Sigmoid colon (tissue), 7 donors: ENCODE measurements around the gene SULF2. TPM values are rescaled to one million over a fixed set of nuclear protein-coding genes. Genes with fewer than 3 reads are reported as not detected.

Source experiments
- DNase-seq: peaks from one replicate; pipeline ENCODE4 v3.0.0-alpha.2; 2019
- H3K27ac ChIP-seq, 4 donors: fragments of 200-600 bp; sonication (generic); one replicate each; pipeline ENCODE4 v1.5.1; 2016 to 2019; ENCODE audit warnings: mild to moderate bottlenecking in 1 of 4
- H3K27me3 ChIP-seq, 3 donors: fragments of 200-600 bp; sonication (generic); one replicate each; pipeline ENCODE4 v1.5.1; 2019; ENCODE audit warnings: mild to moderate bottlenecking in 1 of 3
- H3K36me3 ChIP-seq, 4 donors: fragments of 200-600 bp; sonication (generic); one replicate each; pipeline ENCODE4 v1.5.1; 2016 to 2019
- H3K4me1 ChIP-seq, 4 donors: fragments of 200-600 bp; sonication (generic); one replicate each; pipeline ENCODE4 v1.5.1; 2017 to 2019
- H3K4me3 ChIP-seq, 4 donors: fragments of 200-600 bp; sonication (generic); one replicate each; pipeline ENCODE4 v1.5.1; 2017 to 2019; ENCODE audit warnings: mild to moderate bottlenecking in 2 of 4, moderate library complexity in 1 of 4
- H3K9me3 ChIP-seq, 4 donors: fragments of 200-600 bp in 3 of 4; sonication (generic) in 3 of 4; one replicate each; pipeline versions ENCODE4 v1.5.1 to v1.6.1; 2013 to 2019
- EP300 ChIP-seq, 4 donors: sonication (generic); formaldehyde crosslinking; IDR thresholded peaks; one replicate each; pipeline ENCODE4 v1.6.1; 2017; ENCODE audit warnings: antibody characterized with exemption in 4 of 4
- POLR2A ChIP-seq, 2 donors: fragments of 450-650 bp; IDR thresholded peaks; one replicate each; pipeline ENCODE4 v1.6.1; 2016; ENCODE audit warnings: antibody characterized with exemption in 2 of 2, mild to moderate bottlenecking in 2 of 2, moderate library complexity in 2 of 2
- POLR2AphosphoS5 ChIP-seq, 4 donors: sonication (generic); formaldehyde crosslinking; IDR thresholded peaks; one replicate each; pipeline ENCODE4 v1.6.1; 2017; ENCODE audit warnings: antibody characterized with exemption in 4 of 4
- WGBS, 2 donors: extraction: QIAGEN DNeasy Blood & Tissue Kit; methylation state at CpG; one replicate each; pipeline ENCODE4 v1.1.7; 2013; 5-methylcytosine and 5-hydroxymethylcytosine counted together
- intact Hi-C: fragments of 100-400 bp; cut with DNase I; formaldehyde crosslinking; loops from one replicate; pipeline ENCODE4 v1.15.1; 2023
- polyA plus RNA-seq, 3 donors: library from polyadenylated mRNA; stranded (reverse); fragments of 200-250 nt; gene quantifications; one replicate each; pipeline ENCODE4 v1.2.3, GENCODE V29; 2013
- total RNA-seq, 4 donors: library from RNA; depleted of rRNA; stranded (reverse); fragments of >200 nt; gene quantifications; one replicate each; pipeline ENCODE4 v1.1.0, GENCODE V29; 2016
- TF ChIP-seq, protein P1 (sequence below), 4 experiments: fragments of 450-650 bp in 3 of 4; fragments of 200-600 bp in 1 of 4; IDR thresholded peaks; one replicate each; pipeline ENCODE4 v1.5.1; 2016 to 2019; ENCODE audit warnings: antibody characterized with exemption in 4 of 4, mild to moderate bottlenecking in 3 of 4, moderate library complexity in 2 of 4
- donor health status: healthy with polysubstance abuse.
- donor health status: Bipolar disorder and iron deficiency.
- donor health status: healthy.

SULF2 gene
- total and polyA plus RNA-seq, 7 donors: 14.6 to 70.1 (median 28.2) TPM

DNA sequence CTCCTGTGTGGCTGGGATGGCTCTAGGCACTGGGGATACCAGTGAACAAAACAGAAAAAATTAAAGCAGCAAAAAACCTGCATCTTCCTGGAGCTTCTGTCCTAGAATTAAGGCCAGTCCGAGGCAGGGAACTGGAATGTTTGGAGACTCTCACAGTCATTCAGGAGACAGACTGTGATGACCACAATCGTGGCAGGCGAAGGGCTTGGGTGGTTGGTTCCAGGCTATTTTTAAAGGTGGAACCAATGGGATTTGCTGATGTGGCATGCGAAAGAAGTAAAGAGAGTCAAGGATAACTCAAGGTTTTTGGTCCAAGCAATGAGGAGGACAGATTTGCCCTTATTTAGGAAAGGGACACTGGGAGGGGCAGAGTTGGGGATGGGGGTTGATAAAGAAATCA, 66.9 kb downstream of the SULF2 start:
- H3K36me3 ChIP-seq: no peaks in the 10 kb centered on the region
- no peaks in the 10 kb centered on the region for H3K9me3 ChIP-seq
- H3K4me3 ChIP-seq: no peak overlapping the region
- no peak for DNase-seq
- H3K27me3 ChIP-seq: no peaks in the 10 kb centered on the region
- peaks cover 0 to 38% (median 29%) of the 10 kb centered on the region in 4 donors for H3K4me1 ChIP-seq
- H3K27ac ChIP-seq: no peak overlapping the region
- 90 to 93% methylated on average over 4 of the region's 4 CpGs for WGBS, 2 donors
- intact Hi-C loops: no loop called here
- TF ChIP-seq POLR2A (IDR thresholded peaks at IDR 0.05) (no peak), POLR2AphosphoS5 (IDR thresholded peaks at IDR 0.05) (no peak), EP300 (IDR thresholded peaks at IDR 0.05) (no peak)
- TF ChIP-seq, protein P1, sequence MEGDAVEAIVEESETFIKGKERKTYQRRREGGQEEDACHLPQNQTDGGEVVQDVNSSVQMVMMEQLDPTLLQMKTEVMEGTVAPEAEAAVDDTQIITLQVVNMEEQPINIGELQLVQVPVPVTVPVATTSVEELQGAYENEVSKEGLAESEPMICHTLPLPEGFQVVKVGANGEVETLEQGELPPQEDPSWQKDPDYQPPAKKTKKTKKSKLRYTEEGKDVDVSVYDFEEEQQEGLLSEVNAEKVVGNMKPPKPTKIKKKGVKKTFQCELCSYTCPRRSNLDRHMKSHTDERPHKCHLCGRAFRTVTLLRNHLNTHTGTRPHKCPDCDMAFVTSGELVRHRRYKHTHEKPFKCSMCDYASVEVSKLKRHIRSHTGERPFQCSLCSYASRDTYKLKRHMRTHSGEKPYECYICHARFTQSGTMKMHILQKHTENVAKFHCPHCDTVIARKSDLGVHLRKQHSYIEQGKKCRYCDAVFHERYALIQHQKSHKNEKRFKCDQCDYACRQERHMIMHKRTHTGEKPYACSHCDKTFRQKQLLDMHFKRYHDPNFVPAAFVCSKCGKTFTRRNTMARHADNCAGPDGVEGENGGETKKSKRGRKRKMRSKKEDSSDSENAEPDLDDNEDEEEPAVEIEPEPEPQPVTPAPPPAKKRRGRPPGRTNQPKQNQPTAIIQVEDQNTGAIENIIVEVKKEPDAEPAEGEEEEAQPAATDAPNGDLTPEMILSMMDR (IDR thresholded peaks at IDR 0.05): no peak

DNA sequence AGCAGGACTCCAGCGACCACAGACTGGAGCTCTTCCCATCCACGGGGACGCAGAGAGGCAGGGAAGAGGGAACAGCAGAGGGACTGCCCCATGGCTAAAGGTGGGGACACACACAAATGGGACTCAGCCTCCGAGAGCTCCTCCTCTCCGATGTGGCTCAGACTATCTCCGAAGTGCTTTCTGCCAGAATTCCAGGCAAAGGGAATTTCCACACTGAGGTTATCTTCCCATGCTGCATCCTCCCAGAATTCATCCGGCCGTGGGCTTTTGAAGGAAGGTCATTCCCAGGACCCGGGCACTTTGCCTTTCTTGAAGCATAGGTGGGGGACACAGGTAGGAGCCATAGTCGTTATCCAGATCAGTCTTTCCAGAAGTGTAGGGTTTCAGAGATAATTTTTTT, 67.9 kb downstream of the SULF2 start:
- 85 to 90% methylated on average over 10 of the region's 10 CpGs for WGBS, 2 donors
- Histone ChIP-seq H3K27me3 (no peaks in the 10 kb centered on the region), H3K36me3 (no peaks in the 10 kb centered on the region), H3K27ac (no peak overlapping the region), H3K4me3 (no peak overlapping the region), H3K9me3 (no peaks in the 10 kb centered on the region), H3K4me1 (peaks cover 0 to 46% (median 30%) of the 10 kb centered on the region in 4 donors)
- TF ChIP-seq POLR2AphosphoS5 (IDR thresholded peaks at IDR 0.05): no peak
- intact Hi-C loops: no loop called here
- DNase-seq: no peak

DNA sequence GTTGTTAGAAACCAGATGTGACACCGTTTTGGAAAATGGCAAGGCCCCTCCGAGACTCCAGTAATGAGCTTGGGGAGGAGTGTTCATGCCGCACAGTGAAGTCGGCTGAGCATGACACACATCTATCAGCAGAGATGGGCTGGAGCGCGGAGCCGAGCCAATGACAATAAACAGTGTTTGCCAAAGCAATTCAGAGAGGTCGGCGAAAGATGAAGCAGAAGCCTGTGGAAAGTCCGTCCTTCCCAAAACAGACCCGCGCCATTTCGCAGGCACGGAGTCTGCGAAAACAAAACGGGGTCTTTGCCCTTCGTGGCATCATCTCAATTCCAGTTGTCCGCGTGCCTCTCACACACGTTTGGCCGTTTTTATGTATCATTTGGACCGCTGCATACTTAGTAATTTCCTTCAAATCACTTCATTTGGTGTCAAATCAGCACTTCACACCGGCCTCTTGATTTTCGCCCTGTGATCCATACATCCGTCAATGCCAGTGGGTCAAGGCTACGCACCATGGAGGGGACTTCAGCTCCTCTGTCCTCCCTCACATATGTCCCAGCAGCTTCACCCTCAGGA, 71.3 kb downstream of the SULF2 start:
- Histone ChIP-seq H3K9me3 (no peaks in the 10 kb centered on the region), H3K36me3 (no peaks in the 10 kb centered on the region), H3K4me1 (peaks cover 0 to 17% (median 3%) of the 10 kb centered on the region in 4 donors), H3K27me3 (no peaks in the 10 kb centered on the region), H3K4me3 (no peak overlapping the region), H3K27ac (peak overlapping the region in 1 of 4 donors; percentile 7)
- 87 to 90% methylated on average over 26 of the region's 26 CpGs for WGBS, 2 donors
- TF ChIP-seq, protein P1 (IDR thresholded peaks at IDR 0.05): no peak
- TF ChIP-seq POLR2A (IDR thresholded peaks at IDR 0.05) (no peak), POLR2AphosphoS5 (IDR thresholded peaks at IDR 0.05) (no peak), EP300 (IDR thresholded peaks at IDR 0.05) (no peak)
- no peak for DNase-seq
- intact Hi-C loops: no loop called here

DNA sequence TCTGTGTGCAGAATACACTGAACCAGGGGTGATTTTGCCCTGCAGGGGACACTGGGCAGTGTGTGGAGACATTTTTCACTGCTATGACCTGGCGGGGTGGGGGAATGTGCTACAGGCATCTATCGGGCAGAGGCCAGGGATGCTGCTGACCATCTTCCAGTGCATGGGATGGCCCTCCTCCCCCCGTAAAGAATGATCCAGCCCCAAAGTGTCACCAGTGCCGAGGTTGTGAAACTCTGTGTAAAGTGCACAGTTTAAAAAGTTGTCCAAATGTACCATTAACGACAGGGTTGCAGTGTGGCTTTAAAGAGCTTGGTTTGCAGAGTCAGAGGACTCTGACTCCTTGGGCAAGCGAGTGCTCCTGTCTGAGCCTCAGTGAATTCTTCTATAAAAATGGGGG, 72.1 kb downstream of the SULF2 start:
- H3K27me3 ChIP-seq: no peaks in the 10 kb centered on the region
- peaks cover 0 to 14% (median 2%) of the 10 kb centered on the region in 4 donors for H3K4me1 ChIP-seq
- no peaks in the 10 kb centered on the region for H3K9me3 ChIP-seq
- no peak overlapping the region for H3K4me3 ChIP-seq
- DNase-seq: no peak
- H3K27ac ChIP-seq: no peak overlapping the region
- TF ChIP-seq POLR2AphosphoS5 (IDR thresholded peaks at IDR 0.05) (no peak), EP300 (IDR thresholded peaks at IDR 0.05) (no peak), POLR2A (IDR thresholded peaks at IDR 0.05) (no peak)
- TF ChIP-seq, protein P1 (IDR thresholded peaks at IDR 0.05): no peak
- WGBS, 2 donors: 88 to 90% methylated on average over 6 of the region's 6 CpGs
- H3K36me3 ChIP-seq: no peaks in the 10 kb centered on the region
- intact Hi-C loops: no loop called here

DNA sequence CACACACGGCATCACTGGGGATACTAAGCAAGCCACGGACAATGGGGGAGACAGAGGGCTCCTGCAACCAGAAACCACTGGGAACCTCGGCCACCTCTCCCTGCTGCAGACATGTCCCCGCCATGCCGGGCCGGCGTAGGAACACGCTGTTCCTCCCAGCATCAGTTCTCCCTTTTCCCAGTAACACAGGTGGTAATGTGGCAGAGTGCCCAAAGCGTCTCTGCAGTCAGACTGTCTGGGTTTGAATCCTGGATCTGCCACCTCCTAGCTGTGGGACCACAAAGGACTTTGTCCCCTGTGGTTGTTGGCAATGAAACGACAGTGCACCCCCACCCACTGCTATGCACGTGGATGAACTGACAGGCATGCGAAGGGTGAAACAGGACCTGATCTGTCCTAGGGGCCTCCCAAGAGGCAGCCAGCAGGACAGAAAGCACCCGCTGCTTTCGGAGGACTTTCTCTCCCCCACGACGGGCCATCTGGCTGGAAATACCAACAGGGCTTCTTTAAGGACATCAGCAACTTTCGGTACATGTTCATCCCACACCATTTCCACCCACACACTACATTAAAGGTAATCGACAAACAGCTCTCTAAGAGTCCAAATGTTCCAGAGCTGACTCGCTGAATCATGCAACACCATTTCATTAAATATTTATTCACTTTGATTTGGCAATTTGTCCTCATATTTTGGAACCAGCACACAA, 74.1 kb downstream of the SULF2 start:
- intact Hi-C loops: no loop called here
- Histone ChIP-seq H3K27ac (peak overlapping the region in 1 of 4 donors; percentile 43), H3K36me3 (no peaks in the 10 kb centered on the region), H3K27me3 (no peaks in the 10 kb centered on the region), H3K4me3 (no peak overlapping the region), H3K4me1 (peaks cover 0 to 14% (median 2%) of the 10 kb centered on the region in 4 donors), H3K9me3 (no peaks in the 10 kb centered on the region)
- TF ChIP-seq POLR2A (IDR thresholded peaks at IDR 0.05): no peak
- TF ChIP-seq, protein P1 (IDR thresholded peaks at IDR 0.05): no peak
- no peak for TF ChIP-seq POLR2AphosphoS5 (IDR thresholded peaks at IDR 0.05)
- TF ChIP-seq EP300 (IDR thresholded peaks at IDR 0.05): no peak
- WGBS, 2 donors: 61 to 73% methylated on average over 19 of the region's 19 CpGs
- DNase-seq: no peak
